ENCODE results near the gene CREB3L2.

Gene CREB3L2

GRCh38 chr7:137949416-137950262, 52.2 kb downstream of the CREB3L2 start:
- DNase-seq, result no peak

- no peak for DNase-seq
These were observed 53.0 kb downstream of the CREB3L2 start for GRCh38 chr7:137948845-137949330.

- DNase-seq, result no peak
These were observed 53.6 kb downstream of the CREB3L2 start for GRCh38 chr7:137948083-137948844.

- no peak for DNase-seq
These were observed 54.8 kb downstream of the CREB3L2 start for GRCh38 chr7:137947046-137947445.

GRCh38 chr7:137946011-137946410, 55.9 kb downstream of the CREB3L2 start:
- DNase-seq, result no peak

- DNase-seq, result no peak
These were observed 57.7 kb downstream of the CREB3L2 start for GRCh38 chr7:137944168-137944567.

- no peak for DNase-seq
These were observed 58.7 kb downstream of the CREB3L2 start for GRCh38 chr7:137943132-137943551.

- DNase-seq, result no peak
These were observed 59.3 kb downstream of the CREB3L2 start for GRCh38 chr7:137942484-137943115.

- DNase-seq, result no peak
These were observed 61.0 kb downstream of the CREB3L2 start for GRCh38 chr7:137940656-137941518.

GRCh38 chr7:137940218-137940617, 61.7 kb downstream of the CREB3L2 start:
- DNase-seq, result no peak

- no peak for DNase-seq
These were observed 64.7 kb downstream of the CREB3L2 start for GRCh38 chr7:137937202-137937560.

- DNase-seq, result no peak
These were observed 65.2 kb downstream of the CREB3L2 start for GRCh38 chr7:137936509-137937201.

GRCh38 chr7:137935884-137936508, 65.9 kb downstream of the CREB3L2 start:
- DNase-seq, result no peak

- no peak for DNase-seq
These were observed 66.7 kb downstream of the CREB3L2 start for GRCh38 chr7:137934941-137935883.

GRCh38 chr7:137934176-137934826, 67.6 kb downstream of the CREB3L2 start:
- no peak for DNase-seq

- no peak for DNase-seq
These were observed 68.4 kb downstream of the CREB3L2 start for GRCh38 chr7:137933270-137934017.

- DNase-seq, result no peak
These were observed 69.0 kb downstream of the CREB3L2 start for GRCh38 chr7:137932881-137933269.

GRCh38 chr7:137931823-137932222, 70.1 kb downstream of the CREB3L2 start:
- no peak for DNase-seq

GRCh38 chr7:137930581-137930980, 71.3 kb downstream of the CREB3L2 start:
- no peak for DNase-seq

Data from NCI-H1105 (cell line).